Vagina (tissue), 2 donors: ENCODE data around the gene MYLK2.

Experiments used
- POLR2A ChIP-seq, 2 donors: fragments of 450-650 bp; IDR thresholded peaks; one replicate each; pipeline ENCODE4 v1.6.1; 2017; ENCODE audit warnings: antibody characterized with exemption in 2 of 2, mild to moderate bottlenecking in 2 of 2, moderate library complexity in 2 of 2
- TF ChIP-seq, protein P1 (sequence below), 3 experiments: fragments of 450-650 bp in 2 of 3; fragments of 200-600 bp in 1 of 3; sonication (generic) in 1 of 3; IDR thresholded peaks; one replicate each; pipeline ENCODE4 v1.5.1; 2017 to 2019; ENCODE audit warnings: antibody characterized with exemption in 3 of 3, mild to moderate bottlenecking in 2 of 3, moderate library complexity in 2 of 3

DNA sequence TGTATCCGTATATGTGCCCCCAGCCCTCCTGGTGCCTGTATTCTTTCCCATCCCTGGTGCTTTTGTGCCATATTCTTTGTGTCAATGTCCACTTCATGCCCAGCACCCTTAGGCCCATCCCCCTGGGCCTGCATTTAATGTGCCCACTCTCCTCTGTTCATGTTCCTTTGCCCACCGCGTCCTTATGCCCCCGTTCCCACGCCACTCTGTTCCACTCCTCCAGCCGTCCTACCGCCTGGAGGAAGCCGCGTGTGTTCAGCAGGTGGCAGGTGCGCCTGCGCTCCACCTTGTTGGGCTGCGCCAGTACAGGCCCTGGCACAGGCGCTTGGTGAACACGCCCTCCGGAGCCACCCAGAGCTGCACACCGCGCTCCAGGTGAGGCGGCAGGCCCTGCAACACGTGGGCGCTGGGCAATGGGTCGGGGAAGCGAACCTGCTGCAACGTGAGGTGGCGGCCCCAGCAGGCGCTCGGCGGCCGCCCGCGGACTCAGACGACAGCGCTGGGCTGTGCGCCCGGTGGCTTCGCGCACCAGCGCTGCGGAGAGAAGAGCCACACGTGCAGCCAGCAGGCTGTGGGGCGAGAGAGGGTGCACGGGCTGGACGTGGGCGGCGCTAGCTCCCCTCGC is 30.3 kb downstream of the MYLK2 start:
- TF ChIP-seq, protein P1, sequence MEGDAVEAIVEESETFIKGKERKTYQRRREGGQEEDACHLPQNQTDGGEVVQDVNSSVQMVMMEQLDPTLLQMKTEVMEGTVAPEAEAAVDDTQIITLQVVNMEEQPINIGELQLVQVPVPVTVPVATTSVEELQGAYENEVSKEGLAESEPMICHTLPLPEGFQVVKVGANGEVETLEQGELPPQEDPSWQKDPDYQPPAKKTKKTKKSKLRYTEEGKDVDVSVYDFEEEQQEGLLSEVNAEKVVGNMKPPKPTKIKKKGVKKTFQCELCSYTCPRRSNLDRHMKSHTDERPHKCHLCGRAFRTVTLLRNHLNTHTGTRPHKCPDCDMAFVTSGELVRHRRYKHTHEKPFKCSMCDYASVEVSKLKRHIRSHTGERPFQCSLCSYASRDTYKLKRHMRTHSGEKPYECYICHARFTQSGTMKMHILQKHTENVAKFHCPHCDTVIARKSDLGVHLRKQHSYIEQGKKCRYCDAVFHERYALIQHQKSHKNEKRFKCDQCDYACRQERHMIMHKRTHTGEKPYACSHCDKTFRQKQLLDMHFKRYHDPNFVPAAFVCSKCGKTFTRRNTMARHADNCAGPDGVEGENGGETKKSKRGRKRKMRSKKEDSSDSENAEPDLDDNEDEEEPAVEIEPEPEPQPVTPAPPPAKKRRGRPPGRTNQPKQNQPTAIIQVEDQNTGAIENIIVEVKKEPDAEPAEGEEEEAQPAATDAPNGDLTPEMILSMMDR (IDR thresholded peaks at IDR 0.05), result no peak
- TF ChIP-seq POLR2A (IDR thresholded peaks at IDR 0.05), result no peak
